ENCODE measurements around the gene TMEM223. TPM values are rescaled to one million over a fixed set of nuclear protein-coding genes. Genes with fewer than 3 reads are reported as not detected.
"Not testable (repeated sequence)": the region's sequence is repeated elsewhere in the genome, so short reads cannot be mapped to it uniquely, and the experiment has no call there.

TMEM223 gene
- total and polyA plus RNA-seq, 9 donors, result 12.0 to 26.9 (median 13.7) TPM

DNA sequence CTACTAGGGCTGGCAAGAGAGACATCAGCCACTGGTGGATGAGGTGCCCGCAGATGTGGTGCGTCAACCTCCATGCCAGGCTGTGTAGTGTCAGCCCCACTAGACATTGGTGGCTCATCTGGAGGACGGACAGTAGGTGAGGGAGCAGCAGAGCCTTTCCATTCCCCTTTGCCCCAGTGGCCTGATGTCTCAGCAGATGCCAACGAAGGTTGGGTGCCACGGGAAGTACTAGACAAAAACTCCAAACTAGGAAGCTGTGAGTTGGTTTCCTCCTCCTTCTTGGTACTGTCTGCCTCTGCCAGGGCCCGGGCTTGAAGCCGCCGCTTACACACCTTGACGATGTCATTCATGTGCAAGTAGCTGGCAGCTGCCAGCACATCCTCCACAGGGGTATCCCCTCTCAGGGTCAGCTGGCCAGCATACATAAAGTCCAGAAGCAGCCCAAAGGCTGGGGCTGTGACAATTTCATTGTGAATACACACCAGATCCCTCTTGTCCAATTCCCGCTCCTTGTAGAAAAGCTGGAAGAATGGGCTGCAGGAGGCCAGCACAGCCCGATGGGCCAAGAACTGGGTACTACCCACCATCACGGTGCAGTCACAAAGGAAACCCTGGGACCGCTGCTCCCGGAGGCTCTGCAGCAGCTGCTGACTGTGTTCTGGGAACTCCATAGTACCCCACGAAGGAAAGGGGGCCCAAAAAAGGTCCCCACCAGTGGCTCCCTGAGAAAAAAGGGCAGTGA, 38.6 kb downstream of the TMEM223 start:
- DNase-seq, result peak in 1 of 5 donors; percentile 40
- intact Hi-C loops (cut with DNase I), result no loop called here
- Histone ChIP-seq H3K9me3 (no peaks in the 10 kb centered on the region), H3K4me3 (peak overlapping the region; percentile 87), H3K36me3 (no peaks in the 10 kb centered on the region), H3K27me3 (no peaks in the 10 kb centered on the region), H3K27ac (peak overlapping the region in 1 of 2 donors; percentile 84), H3K4me1 (ENCODE audit: insufficient read depth) (peaks cover 7% of the 10 kb centered on the region)
- WGBS, 3 donors, result 78 to 85% (median 79%) methylated on average over 15 of the region's 15 CpGs
- TF ChIP-seq, protein P1, sequence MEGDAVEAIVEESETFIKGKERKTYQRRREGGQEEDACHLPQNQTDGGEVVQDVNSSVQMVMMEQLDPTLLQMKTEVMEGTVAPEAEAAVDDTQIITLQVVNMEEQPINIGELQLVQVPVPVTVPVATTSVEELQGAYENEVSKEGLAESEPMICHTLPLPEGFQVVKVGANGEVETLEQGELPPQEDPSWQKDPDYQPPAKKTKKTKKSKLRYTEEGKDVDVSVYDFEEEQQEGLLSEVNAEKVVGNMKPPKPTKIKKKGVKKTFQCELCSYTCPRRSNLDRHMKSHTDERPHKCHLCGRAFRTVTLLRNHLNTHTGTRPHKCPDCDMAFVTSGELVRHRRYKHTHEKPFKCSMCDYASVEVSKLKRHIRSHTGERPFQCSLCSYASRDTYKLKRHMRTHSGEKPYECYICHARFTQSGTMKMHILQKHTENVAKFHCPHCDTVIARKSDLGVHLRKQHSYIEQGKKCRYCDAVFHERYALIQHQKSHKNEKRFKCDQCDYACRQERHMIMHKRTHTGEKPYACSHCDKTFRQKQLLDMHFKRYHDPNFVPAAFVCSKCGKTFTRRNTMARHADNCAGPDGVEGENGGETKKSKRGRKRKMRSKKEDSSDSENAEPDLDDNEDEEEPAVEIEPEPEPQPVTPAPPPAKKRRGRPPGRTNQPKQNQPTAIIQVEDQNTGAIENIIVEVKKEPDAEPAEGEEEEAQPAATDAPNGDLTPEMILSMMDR (IDR thresholded peaks at IDR 0.05), result no peak
- TF ChIP-seq POLR2A (IDR thresholded peaks at IDR 0.05) (no peak), EP300 (IDR thresholded peaks at IDR 0.05) (no peak)

DNA sequence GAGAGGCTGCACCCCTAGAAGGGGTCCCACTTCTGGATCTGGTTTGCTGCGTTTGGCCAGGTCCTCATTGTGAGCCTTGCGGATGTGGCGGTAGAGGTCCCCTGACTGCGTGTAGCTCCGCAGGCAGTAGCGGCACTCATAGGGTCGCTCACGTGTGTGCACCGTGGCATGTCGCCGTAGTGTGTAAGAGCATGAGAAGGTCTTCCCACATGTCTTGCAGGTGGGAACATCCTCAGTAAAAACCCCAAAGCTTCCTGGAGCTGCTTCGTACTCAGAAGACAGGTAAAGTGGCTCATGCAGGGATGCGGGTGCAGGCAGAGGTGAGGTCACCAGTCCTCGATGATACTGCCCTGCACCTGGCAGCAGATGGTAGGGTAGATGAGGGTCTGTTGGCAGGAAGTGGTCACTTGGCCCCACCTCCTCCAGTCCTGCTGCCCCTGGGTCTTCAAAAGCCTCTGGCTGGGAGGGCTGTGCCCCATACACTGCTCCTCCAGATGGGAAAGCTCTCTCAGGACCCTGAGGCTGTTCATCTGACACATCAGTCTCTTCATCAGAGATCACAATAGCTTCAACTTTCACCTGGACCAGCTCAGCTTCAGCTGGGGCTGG, 39.5 kb downstream of the TMEM223 start:
- no peaks in the 10 kb centered on the region for H3K27me3 ChIP-seq
- no peaks in the 10 kb centered on the region for H3K36me3 ChIP-seq
- WGBS, 3 donors, result 95 to 96% (median 95%) methylated on average over 14 of the region's 14 CpGs
- no peak overlapping the region for H3K4me3 ChIP-seq
- H3K4me1 ChIP-seq (ENCODE audit: insufficient read depth), result peaks cover 7% of the 10 kb centered on the region
- H3K9me3 ChIP-seq, result no peaks in the 10 kb centered on the region
- DNase-seq, result no peak
- TF ChIP-seq EP300 (IDR thresholded peaks at IDR 0.05), result no peak
- no peak for TF ChIP-seq POLR2A (IDR thresholded peaks at IDR 0.05)
- TF ChIP-seq, protein P1 (IDR thresholded peaks at IDR 0.05), result no peak
- no peak overlapping the region for H3K27ac ChIP-seq
- intact Hi-C loops (cut with DNase I), result no loop called here

DNA sequence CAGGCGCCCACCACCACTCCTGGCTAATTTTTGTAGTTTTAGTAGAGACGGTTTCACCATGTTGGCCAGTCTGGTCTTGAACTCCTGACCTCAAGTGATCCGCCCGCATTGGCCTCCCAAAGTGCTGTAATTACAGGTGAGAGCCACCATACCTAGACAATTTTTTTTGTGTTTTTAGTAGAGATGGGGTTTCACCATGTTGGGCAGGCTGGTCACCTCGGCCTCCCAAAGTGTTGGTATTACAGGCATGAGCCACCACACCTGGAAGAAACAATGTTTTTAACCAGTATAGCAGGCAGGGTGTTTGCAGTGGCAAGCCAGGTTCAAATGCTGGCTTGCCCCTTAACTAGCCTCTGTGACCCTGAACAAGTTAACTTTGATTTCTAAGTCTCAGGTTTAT, 41.9 kb downstream of the TMEM223 start:
- H3K27me3 ChIP-seq; H3K9me3 ChIP-seq; H3K4me1 ChIP-seq (ENCODE audit: insufficient read depth); H3K4me3 ChIP-seq; DNase-seq; intact Hi-C loops (cut with DNase I); H3K27ac ChIP-seq; H3K36me3 ChIP-seq: not testable (repeated sequence)
- WGBS, 3 donors, result 79 to 89% (median 86%) methylated on average over 5 of the region's 5 CpGs

DNA sequence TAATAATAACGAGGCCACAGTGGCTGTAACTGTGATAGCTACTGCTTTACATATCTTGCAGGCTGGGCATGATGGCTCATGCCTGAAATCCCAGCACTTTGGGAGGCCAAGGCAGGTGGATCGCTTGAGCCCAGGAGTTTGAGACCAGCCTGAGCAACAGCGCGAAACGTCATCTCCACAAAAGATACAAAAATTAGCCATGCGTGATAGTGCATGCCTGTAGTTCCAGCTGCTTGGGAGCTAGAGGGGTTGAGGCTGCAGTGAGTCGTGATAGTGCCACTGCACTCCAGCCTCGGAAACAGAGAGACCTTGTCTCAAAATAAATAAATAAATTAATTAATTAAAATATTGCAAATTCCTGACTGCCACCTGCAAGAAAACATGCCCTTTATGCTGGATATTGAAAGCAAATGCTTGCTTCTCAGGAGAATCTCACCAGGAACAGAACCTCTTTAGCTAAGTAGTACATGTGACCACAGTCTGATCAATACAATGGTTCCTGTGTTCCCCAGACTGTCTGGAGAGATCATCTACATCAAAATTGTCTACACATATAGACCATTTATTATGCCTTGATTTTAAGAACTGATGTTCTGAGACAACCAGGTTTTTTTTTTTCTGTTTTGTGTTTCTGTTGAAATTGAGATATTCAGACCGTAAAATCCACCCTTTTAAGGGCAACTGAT, 44.2 kb downstream of the TMEM223 start:
- no peak for DNase-seq
- 56 to 74% (median 72%) methylated on average over 9 of the region's 9 CpGs for WGBS, 3 donors
- Histone ChIP-seq H3K4me1 (ENCODE audit: insufficient read depth) (no peaks in the 10 kb centered on the region), H3K36me3 (no peaks in the 10 kb centered on the region), H3K4me3 (no peak overlapping the region), H3K9me3 (no peaks in the 10 kb centered on the region), H3K27ac (no peak overlapping the region), H3K27me3 (no peaks in the 10 kb centered on the region)
- TF ChIP-seq POLR2A (IDR thresholded peaks at IDR 0.05) (no peak), EP300 (IDR thresholded peaks at IDR 0.05) (no peak)
- TF ChIP-seq, protein P1 (IDR thresholded peaks at IDR 0.05), result no peak
- intact Hi-C loops (cut with DNase I), result no loop called here

Small RNA genes lying within 50 kb of the gene (microRNA-seq; reads per million reads assigned to microRNA genes)
- gene MIR6514, result 0.38 to 0.63 (median 0.54) reads per million in 3 donors
- gene MIR6748, result 0 reads per million in 3 donors

Small RNA genes lying within 50 kb of the gene (small RNA-seq; reads per million reads assigned to genes)
- gene MIR6514 (0.35 reads per million), gene RNU6-118P (not detected)

Other genes with a start within 250 kb of the TMEM223 start
Only the 30 nearest of the 31 such genes appear.
- gene EEF1G, start 218.1 kb downstream of the TMEM223 start, total RNA-seq, result 1,000 to 10,000 TPM; 2,147 to 3,018 (median 2,446) TPM
- 1,000 to 10,000 TPM; 2,476 to 3,023 TPM for gene EEF1G, start 218.1 kb downstream of the TMEM223 start, polyA plus RNA-seq
- 10 to 100 TPM in 5 of 7 donors, 1 to 10 TPM in 2; 6.9 to 27.3 (median 21.1) TPM for gene TUT1, start 200.5 kb downstream of the TMEM223 start, total RNA-seq
- gene TUT1, start 200.5 kb downstream of the TMEM223 start, polyA plus RNA-seq, result 10 to 100 TPM in 1 of 2 donors, 1 to 10 TPM in 1; 5.9 to 18.3 TPM
- gene MTA2, start 190.1 kb downstream of the TMEM223 start, total RNA-seq, result 100 to 1,000 TPM in 3 of 7 donors, 10 to 100 TPM in 4; 41.5 to 130 (median 89.8) TPM
- gene MTA2, start 190.1 kb downstream of the TMEM223 start, polyA plus RNA-seq, result 10 to 100 TPM; 54.2 to 90.4 TPM
- 100 to 1,000 TPM in 3 of 7 donors, 10 to 100 TPM in 4; 38.1 to 138 (median 96.0) TPM for gene EML3, start 179.2 kb downstream of the TMEM223 start, total RNA-seq
- gene EML3, start 179.2 kb downstream of the TMEM223 start, polyA plus RNA-seq, result 10 to 100 TPM; 29.9 to 59.1 TPM
- gene ROM1, start 178.7 kb downstream of the TMEM223 start, total RNA-seq, result 10 to 100 TPM in 4 of 7 donors, 1 to 10 TPM in 3; 9.2 to 22.4 (median 10.8) TPM
- gene ROM1, start 178.7 kb downstream of the TMEM223 start, polyA plus RNA-seq, result 10 to 100 TPM; 10.4 to 15.9 TPM
- gene B3GAT3, start 170.0 kb downstream of the TMEM223 start, total RNA-seq, result 10 to 100 TPM; 16.6 to 56.6 (median 33.9) TPM
- gene B3GAT3, start 170.0 kb downstream of the TMEM223 start, polyA plus RNA-seq, result 10 to 100 TPM in 1 of 2 donors, 1 to 10 TPM in 1; 1.3 to 29.2 TPM
- 100 to 1,000 TPM in 5 of 7 donors, 10 to 100 TPM in 2; 91.4 to 278 (median 228) TPM for gene GANAB, start 145.4 kb downstream of the TMEM223 start, total RNA-seq
- 100 to 1,000 TPM; 157 to 280 TPM for gene GANAB, start 145.4 kb downstream of the TMEM223 start, polyA plus RNA-seq
- 10 to 100 TPM; 16.0 to 26.4 (median 21.8) TPM for gene INTS5, start 138.7 kb downstream of the TMEM223 start, total RNA-seq
- gene INTS5, start 138.7 kb downstream of the TMEM223 start, polyA plus RNA-seq, result 10 to 100 TPM in 1 of 2 donors, 1 to 10 TPM in 1; 4.6 to 12.3 TPM
- 10 to 100 TPM; 24.2 to 62.3 (median 35.1) TPM for gene C11orf98, start 126.8 kb downstream of the TMEM223 start, total RNA-seq
- 10 to 100 TPM; 50.8 to 55.5 TPM for gene C11orf98, start 126.8 kb downstream of the TMEM223 start, polyA plus RNA-seq
- gene CSKMT, start 126.7 kb downstream of the TMEM223 start, total RNA-seq, result 10 to 100 TPM; 14.2 to 31.5 (median 21.7) TPM
- 10 to 100 TPM in 1 of 2 donors, 1 to 10 TPM in 1; 3.6 to 16.9 TPM for gene CSKMT, start 126.7 kb downstream of the TMEM223 start, polyA plus RNA-seq
- gene UQCC3, start 120.3 kb downstream of the TMEM223 start, total RNA-seq, result 10 to 100 TPM in 2 of 7 donors, 1 to 10 TPM in 5; 7.1 to 13.7 (median 8.9) TPM
- 1 to 10 TPM; 1.6 to 9.6 TPM for gene UQCC3, start 120.3 kb downstream of the TMEM223 start, polyA plus RNA-seq
- 1 to 10 TPM; 2.4 to 6.0 (median 4.6) TPM for gene LBHD1, start 119.7 kb downstream of the TMEM223 start, total RNA-seq
- 1 to 10 TPM; 2.6 to 5.3 TPM for gene LBHD1, start 119.7 kb downstream of the TMEM223 start, polyA plus RNA-seq
- 100 to 1,000 TPM; 106 to 239 (median 170) TPM for gene UBXN1, start 112.9 kb downstream of the TMEM223 start, total RNA-seq
- 100 to 1,000 TPM in 1 of 2 donors, 10 to 100 TPM in 1; 97.6 to 284 TPM for gene UBXN1, start 112.9 kb downstream of the TMEM223 start, polyA plus RNA-seq
- gene LRRN4CL, start 102.5 kb downstream of the TMEM223 start, total RNA-seq, result 10 to 100 TPM; 19.5 to 38.6 (median 25.5) TPM
- 10 to 100 TPM; 18.5 to 23.1 TPM for gene LRRN4CL, start 102.5 kb downstream of the TMEM223 start, polyA plus RNA-seq
- gene BSCL2, start 84.6 kb downstream of the TMEM223 start, total RNA-seq, result 100 to 1,000 TPM in 1 of 7 donors, 10 to 100 TPM in 6; 31.4 to 122 (median 57.2) TPM
- gene BSCL2, start 84.6 kb downstream of the TMEM223 start, polyA plus RNA-seq, result 10 to 100 TPM; 49.2 to 57.8 TPM
- gene GNG3, start 84.3 kb downstream of the TMEM223 start, total RNA-seq, result under 1 TPM in 5 of 7 donors, not detected in 2; 0.27 to 0.73 (median 0.37) TPM
- under 1 TPM; 0.18 to 0.30 TPM for gene GNG3, start 84.3 kb downstream of the TMEM223 start, polyA plus RNA-seq
- 10 to 100 TPM; 11.0 to 50.0 (median 41.2) TPM for gene HNRNPUL2, start 64.5 kb downstream of the TMEM223 start, total RNA-seq
- 10 to 100 TPM; 38.0 to 81.2 TPM for gene HNRNPUL2, start 64.5 kb downstream of the TMEM223 start, polyA plus RNA-seq
- 10 to 100 TPM; 19.4 to 42.9 (median 30.4) TPM for gene TTC9C, start 63.5 kb downstream of the TMEM223 start, total RNA-seq
- gene TTC9C, start 63.5 kb downstream of the TMEM223 start, polyA plus RNA-seq, result 10 to 100 TPM; 30.5 to 53.6 TPM
- 10 to 100 TPM in 4 of 7 donors, 1 to 10 TPM in 3; 4.4 to 18.2 (median 11.8) TPM for gene ZBTB3, start 37.8 kb downstream of the TMEM223 start, total RNA-seq
- 1 to 10 TPM; 3.5 to 4.5 TPM for gene ZBTB3, start 37.8 kb downstream of the TMEM223 start, polyA plus RNA-seq
- gene POLR2G, start 30.4 kb downstream of the TMEM223 start, total RNA-seq, result 10 to 100 TPM; 42.1 to 77.0 (median 53.6) TPM
- gene POLR2G, start 30.4 kb downstream of the TMEM223 start, polyA plus RNA-seq, result 100 to 1,000 TPM; 100 to 108 TPM
- gene TAF6L, start 20.6 kb downstream of the TMEM223 start, total RNA-seq, result 10 to 100 TPM; 15.9 to 33.6 (median 26.3) TPM
- gene TAF6L, start 20.6 kb downstream of the TMEM223 start, polyA plus RNA-seq, result 10 to 100 TPM in 1 of 2 donors, 1 to 10 TPM in 1; 5.4 to 26.5 TPM
- 100 to 1,000 TPM in 1 of 7 donors, 10 to 100 TPM in 6; 32.7 to 101 (median 36.5) TPM for gene TMEM179B, start 4.6 kb downstream of the TMEM223 start, total RNA-seq
- 10 to 100 TPM; 54.4 to 91.7 TPM for gene TMEM179B, start 4.6 kb downstream of the TMEM223 start, polyA plus RNA-seq
- gene NXF1, start 13.4 kb upstream of the TMEM223 start, total RNA-seq, result 10 to 100 TPM; 48.8 to 96.8 (median 77.7) TPM
- 100 to 1,000 TPM in 1 of 2 donors, 10 to 100 TPM in 1; 99.4 to 125 TPM for gene NXF1, start 13.4 kb upstream of the TMEM223 start, polyA plus RNA-seq
- gene STX5, start 40.0 kb upstream of the TMEM223 start, total RNA-seq, result 10 to 100 TPM; 33.2 to 60.7 (median 49.1) TPM
- gene STX5, start 40.0 kb upstream of the TMEM223 start, polyA plus RNA-seq, result 10 to 100 TPM; 39.6 to 50.1 TPM
- gene TEX54, start 40.8 kb upstream of the TMEM223 start, total RNA-seq, result not detected
- gene TEX54, start 40.8 kb upstream of the TMEM223 start, polyA plus RNA-seq, result not detected
- gene WDR74, start 47.6 kb upstream of the TMEM223 start, total RNA-seq, result 10 to 100 TPM; 36.5 to 70.6 (median 61.1) TPM
- gene WDR74, start 47.6 kb upstream of the TMEM223 start, polyA plus RNA-seq, result 10 to 100 TPM; 25.1 to 39.4 TPM
- gene SLC3A2, start 88.9 kb upstream of the TMEM223 start, total RNA-seq, result 100 to 1,000 TPM in 3 of 7 donors, 10 to 100 TPM in 4; 69.0 to 430 (median 97.7) TPM
- 100 to 1,000 TPM in 1 of 2 donors, 10 to 100 TPM in 1; 90.0 to 126 TPM for gene SLC3A2, start 88.9 kb upstream of the TMEM223 start, polyA plus RNA-seq
- not detected for gene CHRM1, start 129.4 kb upstream of the TMEM223 start, total RNA-seq
- not detected for gene CHRM1, start 129.4 kb upstream of the TMEM223 start, polyA plus RNA-seq
- gene SLC22A6, start 193.0 kb upstream of the TMEM223 start, total RNA-seq, result not detected
- gene SLC22A6, start 193.0 kb upstream of the TMEM223 start, polyA plus RNA-seq, result not detected
- gene SLC22A8, start 223.8 kb upstream of the TMEM223 start, total RNA-seq, result under 1 TPM in 1 of 7 donors, not detected in 6; 0.18 TPM
- gene SLC22A8, start 223.8 kb upstream of the TMEM223 start, polyA plus RNA-seq, result not detected